ENCODE measurements around the gene ILKAP. TPM values are rescaled to one million over a fixed set of nuclear protein-coding genes. Genes with fewer than 3 reads are reported as not detected.
A peak's percentile ranks its signal among the peaks of the same experiment; 100 is the strongest.
"Not testable (repeated sequence)": the region's sequence is repeated elsewhere in the genome, so short reads cannot be mapped to it uniquely, and the experiment has no call there.

Gene ILKAP
- total and polyA plus RNA-seq, 2 experiments from 2014 or later: 25.7 to 81.9 TPM

GRCh38 chr2:238171575-238172187, 31.8 kb downstream of the ILKAP start:
- no peak for DNase-seq (ENCODE audit: low read depth in 1 of 2, low spot score in 1 of 2)
- Histone ChIP-seq H3K27me3 (no peaks in the 10 kb centered on the region), H3K36me3 (peaks cover 39% of the 10 kb centered on the region), H3K4me1 (ENCODE audit: low read depth) (no peaks in the 10 kb centered on the region), H3K27ac (no peak overlapping the region), H3K4me3 (no peak overlapping the region), H3K9me3 (ENCODE audit: low read depth) (no peaks in the 10 kb centered on the region)
- TF ChIP-seq CTCF (IDR thresholded peaks at IDR 0.05; ENCODE audit: low read depth, low read length): no peak

GRCh38 chr2:238171072-238171431, 32.4 kb downstream of the ILKAP start:
- not testable (repeated sequence) for H3K27ac ChIP-seq; H3K4me1 ChIP-seq (ENCODE audit: low read depth); H3K9me3 ChIP-seq (ENCODE audit: low read depth); H3K4me3 ChIP-seq; DNase-seq (ENCODE audit: low read depth in 1 of 2, low spot score in 1 of 2); H3K27me3 ChIP-seq
- peaks cover 39% of the 10 kb centered on the region for H3K36me3 ChIP-seq

GRCh38 chr2:238170386-238171071, 33.0 kb downstream of the ILKAP start:
- no peak overlapping the region for H3K27ac ChIP-seq
- H3K4me1 ChIP-seq (ENCODE audit: low read depth): no peaks in the 10 kb centered on the region
- peaks cover 39% of the 10 kb centered on the region for H3K36me3 ChIP-seq
- DNase-seq (ENCODE audit: low read depth in 1 of 2, low spot score in 1 of 2): no peak
- no peak for TF ChIP-seq CTCF (IDR thresholded peaks at IDR 0.05; ENCODE audit: low read depth, low read length)
- no peaks in the 10 kb centered on the region for H3K9me3 ChIP-seq (ENCODE audit: low read depth)
- H3K27me3 ChIP-seq: peaks cover under 1% of the 10 kb centered on the region
- H3K4me3 ChIP-seq: no peak overlapping the region

GRCh38 chr2:238169708-238170251, 33.7 kb downstream of the ILKAP start:
- TF ChIP-seq CTCF (IDR thresholded peaks at IDR 0.05; ENCODE audit: low read depth, low read length): no peak
- DNase-seq (ENCODE audit: low read depth in 1 of 2, low spot score in 1 of 2): peak in 1 of 2 donors; percentile 97
- no peaks in the 10 kb centered on the region for H3K4me1 ChIP-seq (ENCODE audit: low read depth)
- no peak overlapping the region for H3K27ac ChIP-seq
- peaks cover 39% of the 10 kb centered on the region for H3K36me3 ChIP-seq
- no peak overlapping the region for H3K4me3 ChIP-seq
- H3K27me3 ChIP-seq: peaks cover 8% of the 10 kb centered on the region
- H3K9me3 ChIP-seq (ENCODE audit: low read depth): no peaks in the 10 kb centered on the region

GRCh38 chr2:238169048-238169707, 34.3 kb downstream of the ILKAP start:
- Histone ChIP-seq H3K4me1 (ENCODE audit: low read depth) (no peaks in the 10 kb centered on the region), H3K27ac (no peak overlapping the region), H3K9me3 (ENCODE audit: low read depth) (no peaks in the 10 kb centered on the region), H3K27me3 (peaks cover 14% of the 10 kb centered on the region), H3K36me3 (peaks cover 33% of the 10 kb centered on the region), H3K4me3 (no peak overlapping the region)
- no peak for TF ChIP-seq CTCF (IDR thresholded peaks at IDR 0.05; ENCODE audit: low read depth, low read length)
- peak in 1 of 2 donors; percentile 95 for DNase-seq (ENCODE audit: low read depth in 1 of 2, low spot score in 1 of 2)
